HEK293 (cell line): ENCODE measurements around the gene ROBO1.

Experiments used
- CTCF ChIA-PET: fragments of 350-600 bp; formaldehyde crosslinking; extraction: SDS; loops from one replicate; lab custom pipeline; 2021; ENCODE audit warnings: antibody characterized with exemption; lab: Yijun Ruan, JAX
- POLR2A ChIA-PET: fragments of 300-600 bp; formaldehyde crosslinking; extraction: SDS; loops from one replicate; lab custom pipeline; 2020; ENCODE audit warnings: antibody characterized with exemption, inconsistent platforms; lab: Yijun Ruan, JAX
- H3K27ac ChIP-seq: fragments of 200-500 bp; sonication (Bioruptor generic); 2 replicates; pipeline ENCODE4 v1.5.1; 2014; ENCODE audit warnings: low read depth, low read length, control low read depth, inconsistent platforms; ENCODE audit errors: extremely low read depth
- H3K36me3 ChIP-seq, 2 experiments: fragments of 200-500 bp in 1 of 2; sonication (Bioruptor generic) in 1 of 2; 1 replicate in 1 of 2; 2 replicates in 1 of 2; pipeline ENCODE4 v1.5.1; 2014 to 2017; ENCODE audit warnings: inconsistent platforms in 2 of 2, low read length in 2 of 2; ENCODE audit not compliant: control insufficient read depth in 2 of 2, insufficient read depth in 1 of 2
- H3K4me1 ChIP-seq: fragments of 200-500 bp; sonication (Bioruptor generic); 2 replicates; pipeline ENCODE4 v1.5.1; 2014; ENCODE audit warnings: mild to moderate bottlenecking, low read length, inconsistent platforms; ENCODE audit not compliant: control insufficient read depth, insufficient read depth
- H3K4me3 ChIP-seq: 2 replicates; pipeline ENCODE4 v1.5.1; 2011; ENCODE audit warnings: low read depth, mild to moderate bottlenecking, control low read depth, low read length, moderate library complexity
- H3K9me3 ChIP-seq: fragments of 200-500 bp; sonication (Bioruptor generic); 2 replicates; pipeline ENCODE4 v1.5.1; 2014; ENCODE audit warnings: low read depth, low read length, inconsistent platforms; ENCODE audit not compliant: control insufficient read depth, insufficient read depth
- AEBP2 ChIP-seq: fragments of 450-650 bp; formaldehyde crosslinking; IDR thresholded peaks from 2 replicates; pipeline ENCODE4 v1.5.1; 2016; ENCODE audit warnings: missing biosample characterization, missing genetic modification characterization, borderline replicate concordance
- HOXA7 ChIP-seq: sonication (generic); formaldehyde crosslinking; IDR thresholded peaks from 2 replicates; pipeline ENCODE4 v1.8.1; 2022; ENCODE audit warnings: missing genetic modification reagents, borderline replicate concordance
- KLF10 ChIP-seq: fragments of 450-650 bp; IDR thresholded peaks from 2 replicates; pipeline ENCODE4 v1.5.1; 2018; ENCODE audit warnings: missing biosample characterization, mild to moderate bottlenecking, missing genetic modification characterization
- MZF1 ChIP-seq: fragments of 450-650 bp; formaldehyde crosslinking; IDR thresholded peaks from 2 replicates; pipeline ENCODE4 v1.5.1; 2017; ENCODE audit warnings: missing biosample characterization, missing genetic modification characterization, borderline replicate concordance
- PATZ1 ChIP-seq: fragments of 450-650 bp; formaldehyde crosslinking; IDR thresholded peaks from 2 replicates; pipeline ENCODE4 v1.5.1; 2016; ENCODE audit warnings: missing biosample characterization, missing genetic modification characterization
- REPIN1 ChIP-seq: fragments of 450-650 bp; formaldehyde crosslinking; IDR thresholded peaks from 2 replicates; pipeline ENCODE4 v1.5.1; 2017; ENCODE audit warnings: missing biosample characterization, missing genetic modification characterization, low read depth
- ZNF132 ChIP-seq: fragments of 450-650 bp; formaldehyde crosslinking; IDR thresholded peaks from 2 replicates; pipeline ENCODE4 v1.5.1; 2017; ENCODE audit warnings: missing biosample characterization, missing genetic modification characterization, borderline replicate concordance
- ZNF169 ChIP-seq: fragments of 450-650 bp; formaldehyde crosslinking; IDR thresholded peaks from 2 replicates; pipeline ENCODE4 v1.5.1; 2016; ENCODE audit warnings: missing biosample characterization, missing genetic modification characterization
- ZNF2 ChIP-seq: fragments of 450-650 bp; formaldehyde crosslinking; IDR thresholded peaks from 2 replicates; pipeline ENCODE4 v1.5.1; 2016; ENCODE audit warnings: missing biosample characterization, missing genetic modification characterization
- ZNF266 ChIP-seq: fragments of 450-650 bp; formaldehyde crosslinking; IDR thresholded peaks from 2 replicates; pipeline ENCODE4 v1.5.1; 2016; ENCODE audit warnings: missing biosample characterization, missing genetic modification characterization, low read depth
- ZNF394 ChIP-seq: fragments of 450-650 bp; formaldehyde crosslinking; IDR thresholded peaks from 2 replicates; pipeline ENCODE4 v1.5.1; 2016; ENCODE audit warnings: missing biosample characterization, missing genetic modification characterization, mild to moderate bottlenecking, moderate library complexity, borderline replicate concordance
- ZNF530 ChIP-seq: fragments of 450-650 bp; formaldehyde crosslinking; IDR thresholded peaks from 2 replicates; pipeline ENCODE4 v1.5.1; 2016; ENCODE audit warnings: low read depth, missing biosample characterization, missing genetic modification characterization
- ZNF596 ChIP-seq: fragments of 450-650 bp; IDR thresholded peaks from 2 replicates; pipeline ENCODE4 v1.5.0; 2018; ENCODE audit warnings: missing biosample characterization, mild to moderate bottlenecking, missing genetic modification characterization, moderate library complexity
- ZNF624 ChIP-seq: fragments of 450-650 bp; formaldehyde crosslinking; IDR thresholded peaks from 2 replicates; pipeline ENCODE4 v1.5.1; 2017; ENCODE audit warnings: missing biosample characterization, missing genetic modification characterization
- ZNF658 ChIP-seq: fragments of 450-650 bp; formaldehyde crosslinking; IDR thresholded peaks from 2 replicates; pipeline ENCODE4; 2016; ENCODE audit warnings: missing biosample characterization, missing genetic modification characterization
- ZNF677 ChIP-seq: fragments of 450-650 bp; IDR thresholded peaks from 2 replicates; pipeline ENCODE4 v1.5.0; 2018; ENCODE audit warnings: missing biosample characterization, mild to moderate bottlenecking, missing genetic modification characterization, moderate library complexity
- ZNF747 ChIP-seq: fragments of 450-650 bp; formaldehyde crosslinking; IDR thresholded peaks from 2 replicates; pipeline ENCODE4 v1.5.1; 2016; ENCODE audit warnings: missing biosample characterization, missing genetic modification characterization
- ZNF776 ChIP-seq: fragments of 450-650 bp; formaldehyde crosslinking; IDR thresholded peaks from 2 replicates; pipeline ENCODE4 v1.5.0; 2017; ENCODE audit warnings: missing biosample characterization, missing genetic modification characterization, borderline replicate concordance
- ZNF777 ChIP-seq: fragments of 450-650 bp; formaldehyde crosslinking; IDR thresholded peaks from 2 replicates; pipeline ENCODE4 v1.5.1; 2017; ENCODE audit warnings: missing biosample characterization, missing genetic modification characterization, borderline replicate concordance
- ZNF791 ChIP-seq: fragments of 450-650 bp; formaldehyde crosslinking; IDR thresholded peaks from 2 replicates; pipeline ENCODE4 v1.5.1; 2016; ENCODE audit warnings: missing biosample characterization, missing genetic modification characterization
- TF ChIP-seq, protein P1 (sequence below): fragments of 450-650 bp; formaldehyde crosslinking; IDR thresholded peaks from 2 replicates; pipeline ENCODE4 v1.5.1; 2017; ENCODE audit warnings: missing biosample characterization, missing genetic modification characterization
- TF ChIP-seq, protein P2 (sequence below): fragments of 450-650 bp; formaldehyde crosslinking; IDR thresholded peaks from 2 replicates; pipeline ENCODE4 v1.5.1; 2016; ENCODE audit warnings: missing biosample characterization, missing genetic modification characterization
- TF ChIP-seq, protein P3 (sequence below): fragments of 450-650 bp; formaldehyde crosslinking; IDR thresholded peaks from 2 replicates; pipeline ENCODE4 v1.5.1; 2017; ENCODE audit warnings: missing biosample characterization, missing genetic modification characterization

Gene ROBO1

DNA sequence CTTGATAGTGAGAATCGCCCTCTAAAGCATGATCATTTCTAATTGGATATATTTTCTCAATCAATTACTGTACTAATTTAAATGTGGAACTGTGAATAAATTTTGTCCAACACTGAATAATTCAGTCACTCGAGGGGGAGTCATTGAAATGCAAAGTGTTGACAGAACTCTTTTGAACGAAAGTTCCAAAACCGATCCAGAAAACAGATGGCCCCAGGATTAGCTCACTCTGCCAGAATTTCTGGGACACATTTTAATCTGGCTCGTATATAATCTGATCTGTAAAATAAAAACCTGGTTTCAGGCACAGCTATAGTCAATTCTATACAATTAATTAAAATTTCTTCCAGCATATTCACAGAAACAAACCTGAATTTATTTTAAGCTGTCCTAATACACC lies 580.4 kb downstream of the ROBO1 start:
- H3K9me3 ChIP-seq = no peaks in the 10 kb centered on the region
- CTCF ChIA-PET = no interaction called here
- no peak overlapping the region for H3K4me3 ChIP-seq
- H3K27ac ChIP-seq = no peak overlapping the region
- H3K36me3 ChIP-seq = no peaks in the 10 kb centered on the region
- no peaks in the 10 kb centered on the region for H3K4me1 ChIP-seq
- POLR2A ChIA-PET = no interaction called here
- TF ChIP-seq PATZ1 (tag by site-specific recombination) (no peak), ZNF596 (tag by site-specific recombination) (no peak), ZNF132 (tag by site-specific recombination) (no peak), KLF10 (tag by site-specific recombination) (no peak), ZNF169 (tag by site-specific recombination) (no peak), ZNF394 (tag by site-specific recombination) (no peak), MZF1 (no peak), ZNF658 (tag by site-specific recombination) (no peak), ZNF677 (no peak), ZNF791 (tag by site-specific recombination) (no peak), ZNF776 (no peak), ZNF747 (no peak)
- TF ChIP-seq, protein P1, sequence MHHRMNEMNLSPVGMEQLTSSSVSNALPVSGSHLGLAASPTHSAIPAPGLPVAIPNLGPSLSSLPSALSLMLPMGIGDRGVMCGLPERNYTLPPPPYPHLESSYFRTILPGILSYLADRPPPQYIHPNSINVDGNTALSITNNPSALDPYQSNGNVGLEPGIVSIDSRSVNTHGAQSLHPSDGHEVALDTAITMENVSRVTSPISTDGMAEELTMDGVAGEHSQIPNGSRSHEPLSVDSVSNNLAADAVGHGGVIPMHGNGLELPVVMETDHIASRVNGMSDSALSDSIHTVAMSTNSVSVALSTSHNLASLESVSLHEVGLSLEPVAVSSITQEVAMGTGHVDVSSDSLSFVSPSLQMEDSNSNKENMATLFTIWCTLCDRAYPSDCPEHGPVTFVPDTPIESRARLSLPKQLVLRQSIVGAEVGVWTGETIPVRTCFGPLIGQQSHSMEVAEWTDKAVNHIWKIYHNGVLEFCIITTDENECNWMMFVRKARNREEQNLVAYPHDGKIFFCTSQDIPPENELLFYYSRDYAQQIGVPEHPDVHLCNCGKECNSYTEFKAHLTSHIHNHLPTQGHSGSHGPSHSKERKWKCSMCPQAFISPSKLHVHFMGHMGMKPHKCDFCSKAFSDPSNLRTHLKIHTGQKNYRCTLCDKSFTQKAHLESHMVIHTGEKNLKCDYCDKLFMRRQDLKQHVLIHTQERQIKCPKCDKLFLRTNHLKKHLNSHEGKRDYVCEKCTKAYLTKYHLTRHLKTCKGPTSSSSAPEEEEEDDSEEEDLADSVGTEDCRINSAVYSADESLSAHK (tag by site-specific recombination) = no peak

DNA sequence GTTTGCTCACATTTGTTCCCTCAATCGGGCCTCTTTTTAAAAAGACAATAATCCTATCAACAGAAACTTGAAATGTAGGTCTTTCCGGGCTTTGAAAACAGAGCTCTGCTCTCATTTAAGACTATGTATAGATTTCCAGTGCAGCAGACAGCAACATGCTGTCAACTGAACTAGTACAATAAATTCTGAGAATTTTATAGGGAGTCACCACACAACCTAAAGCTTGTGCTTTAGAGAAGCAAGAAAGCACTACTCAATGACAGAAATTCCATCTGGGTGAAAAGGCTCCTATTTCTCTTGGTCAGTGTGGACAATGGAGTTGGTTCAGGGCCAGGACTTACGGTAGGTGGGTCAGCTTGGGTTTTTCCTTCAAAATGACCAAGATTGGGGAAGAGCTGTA lies 583.5 kb downstream of the ROBO1 start:
- CTCF ChIA-PET = no interaction called here
- no peaks in the 10 kb centered on the region for H3K4me1 ChIP-seq
- H3K9me3 ChIP-seq = no peaks in the 10 kb centered on the region
- TF ChIP-seq PATZ1 (tag by site-specific recombination) (no peak), HOXA7 (CRISPR knock-in tag) (no peak), ZNF2 (tag by site-specific recombination) (no peak), AEBP2 (no peak), ZNF624 (tag by site-specific recombination) (no peak), ZNF266 (tag by site-specific recombination) (no peak), REPIN1 (no peak), ZNF530 (no peak), ZNF777 (tag by site-specific recombination) (no peak)
- TF ChIP-seq, protein P2, sequence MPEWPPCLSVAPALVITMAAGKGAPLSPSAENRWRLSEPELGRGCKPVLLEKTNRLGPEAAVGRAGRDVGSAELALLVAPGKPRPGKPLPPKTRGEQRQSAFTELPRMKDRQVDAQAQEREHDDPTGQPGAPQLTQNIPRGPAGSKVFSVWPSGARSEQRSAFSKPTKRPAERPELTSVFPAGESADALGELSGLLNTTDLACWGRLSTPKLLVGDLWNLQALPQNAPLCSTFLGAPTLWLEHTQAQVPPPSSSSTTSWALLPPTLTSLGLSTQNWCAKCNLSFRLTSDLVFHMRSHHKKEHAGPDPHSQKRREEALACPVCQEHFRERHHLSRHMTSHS (tag by site-specific recombination) = no peak
- TF ChIP-seq, protein P3, sequence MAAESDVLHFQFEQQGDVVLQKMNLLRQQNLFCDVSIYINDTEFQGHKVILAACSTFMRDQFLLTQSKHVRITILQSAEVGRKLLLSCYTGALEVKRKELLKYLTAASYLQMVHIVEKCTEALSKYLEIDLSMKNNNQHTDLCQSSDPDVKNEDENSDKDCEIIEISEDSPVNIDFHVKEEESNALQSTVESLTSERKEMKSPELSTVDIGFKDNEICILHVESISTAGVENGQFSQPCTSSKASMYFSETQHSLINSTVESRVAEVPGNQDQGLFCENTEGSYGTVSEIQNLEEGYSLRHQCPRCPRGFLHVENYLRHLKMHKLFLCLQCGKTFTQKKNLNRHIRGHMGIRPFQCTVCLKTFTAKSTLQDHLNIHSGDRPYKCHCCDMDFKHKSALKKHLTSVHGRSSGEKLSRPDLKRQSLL = no peak
- H3K27ac ChIP-seq = no peak overlapping the region
- H3K36me3 ChIP-seq = no peaks in the 10 kb centered on the region
- POLR2A ChIA-PET = no interaction called here
- no peak overlapping the region for H3K4me3 ChIP-seq
